Skeletal muscle cell (primary cell): Measurements from ENCODE around the gene SLC27A6.

Experiments
- DNase-seq: peaks from one replicate; pipeline ENCODE4 v3.0.0-alpha.2; 2010; ENCODE audit warnings: low read depth
- H3K4me3 ChIP-seq: 2 replicates; pipeline ENCODE4 v1.5.1; 2011; ENCODE audit warnings: low read depth, mild to moderate bottlenecking, control low read depth, low read length, moderate library complexity

Gene SLC27A6

DNA sequence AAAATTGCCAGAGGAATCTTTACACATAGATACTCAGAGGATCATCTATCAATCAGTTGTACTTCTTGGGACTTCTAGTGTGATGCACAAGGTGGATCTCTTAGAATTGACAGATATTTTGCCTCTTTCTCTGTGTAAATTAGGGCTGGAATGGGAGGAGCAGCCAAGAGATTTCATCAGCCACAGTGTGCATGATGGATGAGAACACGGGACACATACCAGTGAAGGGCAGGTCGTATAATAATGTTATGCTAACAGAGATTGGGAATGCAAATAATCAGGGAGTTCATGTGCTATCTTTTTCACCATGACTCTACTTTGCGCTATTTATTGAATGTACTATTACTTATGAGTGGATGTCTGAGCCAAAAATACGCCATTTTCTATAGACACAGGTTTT is 86.0 kb downstream of the SLC27A6 start:
- no peak overlapping the region for H3K4me3 ChIP-seq
- DNase-seq: no peak

DNA sequence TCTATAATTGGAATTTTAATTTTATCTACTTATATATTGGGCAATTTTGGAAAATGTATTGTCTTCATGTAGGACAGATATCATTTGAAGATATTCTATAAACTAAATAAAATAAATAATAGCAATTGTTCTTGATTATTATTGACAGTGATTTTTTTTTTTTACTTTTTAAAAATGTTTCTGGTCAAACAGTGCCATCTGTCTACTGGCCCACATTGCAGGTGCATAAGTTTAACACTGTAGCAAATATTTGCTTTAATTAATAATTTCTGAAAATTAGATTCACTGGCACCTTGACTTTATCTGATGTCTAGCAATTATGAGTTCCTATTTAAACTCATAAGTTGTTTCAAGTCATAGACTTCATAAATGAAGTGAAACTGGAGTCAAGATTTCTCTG is 88.2 kb downstream of the SLC27A6 start:
- no peak for DNase-seq
- no peak overlapping the region for H3K4me3 ChIP-seq

DNA sequence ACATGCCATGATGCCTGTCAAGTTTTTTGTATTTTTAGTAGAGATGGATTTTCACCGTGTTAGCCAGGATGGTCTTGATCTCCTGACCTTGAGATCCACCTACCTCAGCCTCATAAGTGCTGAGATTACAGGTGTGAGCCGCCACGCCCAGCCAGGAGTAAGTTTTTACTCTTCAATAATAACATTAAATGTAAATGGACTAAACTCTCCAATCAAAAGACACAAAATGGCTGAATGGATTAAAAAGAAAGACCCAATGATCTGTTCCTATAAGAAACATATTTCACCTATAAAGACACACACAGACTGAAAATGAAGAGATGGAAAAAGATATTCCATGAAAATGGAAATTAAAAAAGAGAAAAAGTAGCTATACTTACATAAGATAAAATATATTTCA is 92.0 kb downstream of the SLC27A6 start:
- no peak overlapping the region for H3K4me3 ChIP-seq
- no peak for DNase-seq

DNA sequence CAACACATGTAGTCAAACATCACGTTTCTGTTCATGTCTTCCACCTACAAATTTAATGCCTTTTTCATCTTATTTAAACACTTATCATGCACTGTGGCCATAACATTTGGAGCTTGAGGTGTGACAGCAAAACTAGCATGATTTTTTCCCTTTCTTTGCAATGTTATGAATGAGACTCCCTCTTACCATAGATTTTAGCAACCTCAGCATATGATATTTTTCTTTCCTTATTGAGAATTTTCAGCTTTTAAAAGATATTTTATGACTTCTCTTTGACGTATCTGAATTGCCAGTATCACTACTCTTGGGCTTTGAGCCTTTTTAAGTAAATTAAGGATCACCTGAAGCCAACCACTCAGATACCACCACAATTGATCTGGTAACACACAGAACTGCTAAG is 96.6 kb downstream of the SLC27A6 start:
- no peak for DNase-seq
- no peak overlapping the region for H3K4me3 ChIP-seq

DNA sequence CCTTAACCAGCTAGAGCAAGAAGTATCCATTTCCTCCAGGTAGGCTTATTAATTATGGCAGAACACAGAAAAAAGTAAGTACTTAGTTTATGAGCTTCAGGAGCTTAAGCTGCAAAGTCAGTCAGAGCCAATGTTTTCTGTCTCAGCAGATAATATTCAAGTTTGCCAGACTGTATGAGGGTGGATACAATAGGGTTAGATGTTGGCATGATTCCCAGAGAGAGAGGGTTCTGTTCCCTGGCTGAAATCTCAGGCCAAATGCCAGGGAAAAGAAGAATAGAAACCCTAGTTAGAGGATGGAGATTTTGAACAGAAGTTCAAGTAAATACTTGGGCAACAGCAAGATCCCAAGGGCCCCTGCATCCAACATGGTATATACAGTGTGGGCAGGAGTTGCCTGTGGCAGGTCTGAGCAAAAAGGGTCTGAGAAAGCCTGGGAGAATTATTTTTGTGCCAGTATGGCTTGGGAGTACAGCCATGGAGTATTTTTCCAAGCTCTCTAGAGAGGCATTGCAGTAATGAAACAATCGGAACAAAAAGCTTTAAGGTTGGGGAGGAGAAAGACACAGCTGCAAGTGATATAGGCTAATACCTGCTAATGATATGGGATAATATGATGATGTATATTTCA is 98.3 kb downstream of the SLC27A6 start:
- no peak overlapping the region for H3K4me3 ChIP-seq

DNA sequence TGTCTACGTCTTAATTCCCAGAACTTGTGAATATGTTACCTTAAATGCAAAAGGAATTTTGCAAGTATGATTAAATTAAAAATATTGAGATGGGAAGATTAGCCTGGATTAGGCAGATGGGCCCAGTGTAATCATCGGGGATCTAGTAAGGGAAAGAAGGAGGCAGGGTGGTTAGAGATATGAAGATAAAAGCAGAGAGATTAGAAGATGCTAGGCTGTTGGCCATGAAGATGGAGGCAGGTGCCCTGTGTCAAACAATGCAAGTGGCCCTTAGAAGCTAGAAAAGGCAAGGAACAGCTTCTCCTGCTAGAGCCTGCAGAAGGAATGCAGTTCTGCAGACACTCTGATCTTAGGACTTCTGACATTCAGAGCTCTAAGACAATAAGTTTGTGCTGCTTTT is 100.4 kb downstream of the SLC27A6 start:
- no peak for DNase-seq
- H3K4me3 ChIP-seq: no peak overlapping the region

More for the DNA sequence above, 98.3 kb downstream of the SLC27A6 start:
- DNase-seq: peak; percentile 31

DNA sequence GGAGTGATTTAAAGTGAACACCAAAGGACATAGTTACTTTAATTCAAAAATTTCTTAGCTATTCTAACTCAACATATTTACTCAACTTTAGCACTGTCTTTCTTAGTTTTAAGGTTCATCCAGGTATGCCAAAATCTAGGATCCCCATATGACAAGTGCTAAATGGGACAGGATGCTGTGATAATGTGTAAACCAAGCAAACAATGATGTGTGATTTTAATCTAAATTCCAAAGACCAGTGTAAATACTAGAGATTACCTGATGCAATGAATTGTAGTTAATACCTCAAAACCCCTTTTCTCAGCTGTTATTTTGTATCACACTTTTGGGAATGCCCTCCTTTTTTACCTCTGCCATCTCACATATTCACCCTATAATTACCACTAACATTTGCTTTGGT is 102.5 kb downstream of the SLC27A6 start:
- no peak for DNase-seq

DNA sequence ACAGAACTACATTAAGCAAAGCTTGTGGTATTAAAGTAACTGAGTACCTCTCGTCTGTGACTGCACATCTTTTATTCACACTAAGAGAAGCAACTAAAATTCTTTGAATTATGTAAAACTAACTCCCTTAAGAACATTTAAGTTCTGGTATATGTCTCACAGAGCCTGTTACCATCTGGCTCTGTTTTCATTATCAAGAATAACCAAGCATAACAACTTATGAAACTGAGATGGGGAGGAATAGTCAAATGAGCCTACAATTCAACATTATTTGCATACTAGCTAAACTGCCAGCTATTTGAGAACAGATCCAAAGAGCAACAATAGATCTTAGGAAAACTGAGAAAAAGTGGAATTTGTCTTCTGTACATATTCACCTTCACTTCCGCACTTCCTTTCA is 104.0 kb downstream of the SLC27A6 start:
- no peak overlapping the region for H3K4me3 ChIP-seq
- no peak for DNase-seq

More for the DNA sequence above, 102.5 kb downstream of the SLC27A6 start:
- no peak overlapping the region for H3K4me3 ChIP-seq

DNA sequence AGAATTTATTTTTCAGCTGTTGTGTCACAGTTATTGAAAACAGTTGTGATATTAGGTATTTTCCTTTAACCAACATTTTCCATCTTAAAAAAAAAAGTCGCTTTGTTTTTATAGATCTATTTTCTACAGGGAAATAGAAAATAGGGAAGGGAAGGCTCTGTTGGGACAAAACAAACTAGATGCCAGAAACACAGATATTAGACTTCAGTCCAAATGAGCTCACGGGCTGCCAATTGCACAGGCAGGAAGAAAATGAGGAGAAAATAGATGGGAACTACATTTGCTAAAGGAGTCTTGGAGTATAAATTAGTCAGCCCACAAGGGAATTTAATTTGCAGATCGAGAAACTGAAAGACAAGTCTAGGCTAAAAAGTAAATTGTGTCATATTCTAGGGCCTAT is 107.8 kb downstream of the SLC27A6 start:
- no peak for DNase-seq
- no peak overlapping the region for H3K4me3 ChIP-seq

DNA sequence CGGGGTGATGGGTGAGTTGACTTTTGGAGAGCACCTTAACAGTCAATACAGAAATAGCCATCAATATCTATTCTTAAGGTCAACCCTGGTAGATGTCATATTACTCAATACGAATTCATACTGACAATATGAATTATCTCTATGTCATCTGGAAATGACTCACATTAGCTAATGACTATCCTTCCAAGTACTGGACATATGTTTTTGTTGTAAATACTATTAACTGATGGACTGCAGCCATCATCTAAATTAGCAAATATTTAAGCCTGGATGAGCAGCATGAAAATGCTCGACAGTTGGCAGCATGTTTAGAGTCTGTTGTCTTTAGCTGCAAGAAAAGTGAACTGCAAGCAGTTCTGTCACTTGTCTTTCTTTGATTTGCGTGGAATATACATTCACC is 109.6 kb downstream of the SLC27A6 start:
- no peak for DNase-seq

DNA sequence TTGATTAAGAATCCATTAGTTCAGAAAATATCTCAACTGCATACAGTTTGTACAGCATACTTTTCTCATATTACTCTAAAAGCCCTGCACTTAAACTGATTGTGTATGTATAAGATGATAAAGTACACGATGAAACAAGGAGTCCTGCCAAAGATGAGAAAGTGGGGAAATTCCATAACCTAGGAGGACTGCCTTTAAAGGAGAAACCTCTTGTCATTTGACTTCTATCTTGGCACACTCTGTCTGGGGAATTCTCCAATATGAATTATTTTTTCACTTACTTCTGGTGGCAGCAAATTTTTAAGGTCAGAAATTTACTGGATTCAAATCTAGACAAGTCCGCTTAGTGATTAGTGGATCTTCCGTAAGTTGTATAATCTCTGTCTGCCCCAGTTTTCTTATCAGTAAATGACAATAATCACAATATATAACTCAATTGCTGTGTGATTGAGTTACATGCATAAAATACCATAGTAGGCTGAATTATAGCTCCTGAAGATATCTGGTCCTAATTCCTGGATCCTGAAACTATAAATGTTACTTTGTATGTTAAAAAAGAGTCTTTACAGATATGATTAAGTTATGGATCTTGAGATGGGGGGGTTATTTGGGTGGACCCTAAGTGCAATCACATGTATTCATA is 112.3 kb downstream of the SLC27A6 start:
- no peak for DNase-seq
- no peak overlapping the region for H3K4me3 ChIP-seq

More for the DNA sequence above, 109.6 kb downstream of the SLC27A6 start:
- no peak overlapping the region for H3K4me3 ChIP-seq

DNA sequence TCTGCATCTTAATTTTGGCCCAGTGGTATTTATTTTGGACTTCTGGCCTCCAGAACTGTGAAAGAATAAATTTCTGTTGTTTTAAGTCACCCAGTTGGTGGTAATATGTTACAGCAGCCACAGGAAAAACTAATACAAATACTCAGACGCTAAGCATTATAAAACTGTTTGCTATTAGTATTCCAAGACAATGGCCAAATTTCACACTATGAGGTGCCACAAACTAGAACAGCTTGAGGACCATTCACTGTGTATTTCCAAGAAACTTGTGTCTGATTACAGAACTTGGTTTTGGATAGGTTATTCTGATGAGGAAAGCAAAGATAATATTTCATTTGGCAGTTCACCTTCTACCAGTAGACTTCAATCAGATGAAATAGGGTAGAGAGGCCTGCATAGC is 113.0 kb downstream of the SLC27A6 start:
- H3K4me3 ChIP-seq: no peak overlapping the region
- no peak for DNase-seq

DNA sequence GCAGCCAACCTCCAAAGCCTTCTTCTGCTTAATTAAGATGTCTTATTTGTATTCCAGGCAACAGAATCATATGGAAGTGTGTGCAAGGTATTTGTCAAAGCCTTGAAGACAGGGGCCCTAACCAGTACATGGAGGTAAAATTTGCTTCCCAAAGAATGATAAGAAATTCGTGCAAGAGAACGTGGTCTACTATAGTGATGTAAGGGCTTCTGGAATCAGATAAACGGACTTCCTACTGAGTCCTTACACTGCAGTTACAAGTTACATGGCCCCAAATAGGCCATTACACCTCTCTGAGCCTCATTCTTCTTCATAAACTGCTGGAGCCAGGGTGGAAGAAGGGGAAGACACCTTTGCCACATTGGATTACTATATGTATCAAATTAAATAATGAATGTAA is 113.4 kb downstream of the SLC27A6 start:
- no peak for DNase-seq

DNA sequence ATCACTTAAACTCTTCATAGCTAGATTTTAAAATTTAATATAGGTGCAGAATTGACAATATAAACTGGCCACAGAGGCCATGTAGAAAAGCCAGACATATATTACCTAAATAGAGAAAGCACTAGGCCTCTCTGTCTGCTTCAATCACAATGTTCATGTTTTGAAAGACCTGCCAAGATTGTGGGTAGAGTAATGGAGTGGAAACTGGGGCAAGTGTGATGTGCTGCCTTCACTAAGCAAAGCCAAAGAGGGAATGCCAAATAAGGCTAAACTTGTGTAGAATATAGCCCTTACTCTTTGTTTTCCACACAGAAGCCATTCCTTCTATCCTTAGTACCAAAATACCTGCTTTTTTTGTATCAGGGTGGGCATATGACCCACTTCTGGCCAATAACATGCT is 114.2 kb downstream of the SLC27A6 start:
- no peak for DNase-seq
- no peak overlapping the region for H3K4me3 ChIP-seq

More for the DNA sequence above, 113.4 kb downstream of the SLC27A6 start:
- H3K4me3 ChIP-seq: no peak overlapping the region

DNA sequence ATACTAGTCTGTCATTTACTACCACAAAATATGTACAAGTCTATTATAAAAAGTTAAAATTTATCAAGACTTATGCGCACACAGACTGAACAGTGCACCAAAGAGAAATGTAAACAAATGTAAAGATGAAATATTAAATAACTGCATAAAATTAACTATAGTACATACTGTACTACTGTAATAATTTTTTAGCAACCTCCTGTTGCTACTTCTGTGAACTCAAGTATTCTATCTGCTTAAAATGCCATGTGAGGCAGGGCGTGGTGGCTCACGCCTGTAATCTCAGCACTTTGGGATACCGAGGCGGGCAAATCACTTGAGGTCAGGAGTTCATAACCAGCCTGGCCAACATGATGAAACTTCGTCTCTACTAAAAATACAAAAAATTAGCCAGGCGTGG is 115.5 kb downstream of the SLC27A6 start:
- no peak overlapping the region for H3K4me3 ChIP-seq

DNA sequence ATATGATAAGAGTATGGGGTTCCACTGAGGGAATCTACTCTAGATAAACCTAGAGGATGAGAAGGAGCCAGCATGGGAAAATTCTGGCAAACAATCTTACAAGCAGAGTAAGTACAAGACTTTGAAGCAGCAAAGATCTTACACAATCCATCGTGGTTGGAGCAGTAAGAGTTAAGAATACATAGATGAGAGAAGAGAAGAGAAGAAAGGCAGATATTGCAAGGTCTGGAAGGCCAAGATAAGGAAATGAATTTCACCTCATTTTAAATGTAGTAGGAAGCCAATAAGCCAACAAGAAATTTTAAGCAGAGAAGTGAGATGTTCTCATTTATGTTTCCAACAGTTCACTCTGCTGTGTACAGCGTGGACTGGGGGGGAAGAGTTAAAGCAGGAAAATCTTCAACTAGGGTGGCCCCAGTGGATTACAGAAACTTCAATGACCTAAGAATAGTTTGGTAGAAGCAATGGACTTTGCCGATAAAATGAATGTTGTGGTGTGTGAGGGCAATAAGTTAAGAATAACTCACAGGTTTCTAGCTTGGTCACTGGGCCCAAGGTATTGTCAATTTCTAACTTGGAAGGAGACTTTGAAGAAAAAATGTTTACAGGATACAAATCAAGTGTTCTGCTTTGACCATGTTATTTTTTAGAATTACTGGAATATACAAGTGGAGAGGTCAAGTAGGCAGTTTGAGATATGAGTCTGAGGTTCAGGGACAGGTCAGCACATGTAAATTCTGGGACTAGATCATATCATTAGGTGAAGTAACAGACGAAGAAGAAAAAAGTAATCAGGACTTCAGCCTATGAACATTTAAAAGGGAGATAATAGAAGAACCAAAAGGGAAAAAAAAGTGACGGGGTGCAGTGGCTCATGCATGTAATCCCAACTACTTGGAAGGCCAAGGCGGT is 117.2 kb downstream of the SLC27A6 start:
- no peak for DNase-seq
- H3K4me3 ChIP-seq: no peak overlapping the region

More for the DNA sequence above, 115.5 kb downstream of the SLC27A6 start:
- no peak for DNase-seq
